ENCODE results near the gene SARS1.

- TF ChIP-seq CTCF (conservative IDR thresholded peaks at IDR 0.05 in 1 of 2, IDR thresholded peaks at IDR 0.05 in 1 of 2; ENCODE audit: low read depth in 1 of 2, low read length in 2 of 2) (no peak), EZH2 (IDR thresholded peaks at IDR 0.05; ENCODE audit: low read length, missing control alignments) (no peak)
These were observed 40.9 kb downstream of the SARS1 start for GRCh38 chr1:109254621-109255096.
